GM04504 (cell line): ENCODE measurements around the gene NKAIN2.

Experiments used
- DNase-seq: peaks from one replicate; pipeline ENCODE4 v3.0.0-alpha.2; 2012; ENCODE audit warnings: low read depth

NKAIN2 gene

DNA sequence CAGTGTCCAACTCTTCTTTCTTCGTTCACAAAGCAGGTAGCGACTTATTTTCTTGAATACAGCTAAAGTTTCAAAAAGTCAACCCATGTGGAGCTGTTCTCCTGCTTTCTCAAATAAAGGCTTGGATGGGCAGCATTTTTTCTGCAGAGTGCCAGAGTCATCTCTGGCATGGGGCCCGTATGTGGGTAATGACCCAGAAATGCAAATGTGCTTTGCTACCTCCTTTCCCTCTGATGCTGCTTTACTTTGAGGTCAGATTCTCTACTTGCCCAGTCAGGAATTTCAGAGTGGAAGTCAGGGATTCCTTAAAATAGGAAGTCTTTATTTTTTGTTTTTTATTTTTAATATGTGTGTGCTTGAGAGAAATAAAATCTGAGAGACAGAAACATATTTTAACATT lies 4.9 kb downstream of the NKAIN2 start:
- no peak for DNase-seq

DNA sequence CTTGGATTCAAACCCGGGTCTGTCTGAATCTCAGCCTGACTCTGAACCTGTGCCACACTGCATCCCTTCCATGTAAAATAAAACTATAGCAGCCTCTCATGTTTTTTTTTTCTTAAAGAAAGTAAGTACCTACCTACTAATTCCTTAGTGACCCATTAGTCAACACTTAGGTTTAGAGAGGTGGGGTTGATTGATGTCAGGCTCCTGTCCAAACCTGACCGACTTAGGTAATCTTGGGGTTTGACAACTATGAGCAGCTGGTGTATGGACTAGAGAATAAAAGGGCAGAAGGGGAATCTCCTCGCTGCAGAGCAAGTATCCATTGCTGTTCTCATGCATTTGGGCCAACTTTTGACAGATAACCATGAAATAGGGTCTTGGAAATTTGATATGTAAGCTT lies 6.5 kb downstream of the NKAIN2 start:
- no peak for DNase-seq

DNA sequence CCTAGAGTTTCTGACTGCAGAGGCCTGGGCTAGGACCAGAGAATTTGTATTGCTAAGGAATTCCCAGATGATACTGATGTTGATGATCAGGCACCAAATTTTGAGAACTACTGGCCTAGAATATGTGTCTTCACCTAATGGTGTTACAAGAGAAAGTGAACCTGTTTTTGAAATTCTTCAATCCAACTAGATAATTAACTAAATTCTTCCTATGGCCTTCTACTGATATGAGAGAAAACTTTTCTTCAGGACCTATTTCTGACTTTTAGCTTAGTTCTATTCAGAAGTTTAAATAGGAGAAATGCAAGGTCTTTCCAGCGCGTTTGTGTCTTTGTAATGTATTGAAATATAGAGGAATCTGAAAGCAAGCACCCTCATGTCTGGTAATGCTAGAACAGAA lies 7.3 kb downstream of the NKAIN2 start:
- no peak for DNase-seq

DNA sequence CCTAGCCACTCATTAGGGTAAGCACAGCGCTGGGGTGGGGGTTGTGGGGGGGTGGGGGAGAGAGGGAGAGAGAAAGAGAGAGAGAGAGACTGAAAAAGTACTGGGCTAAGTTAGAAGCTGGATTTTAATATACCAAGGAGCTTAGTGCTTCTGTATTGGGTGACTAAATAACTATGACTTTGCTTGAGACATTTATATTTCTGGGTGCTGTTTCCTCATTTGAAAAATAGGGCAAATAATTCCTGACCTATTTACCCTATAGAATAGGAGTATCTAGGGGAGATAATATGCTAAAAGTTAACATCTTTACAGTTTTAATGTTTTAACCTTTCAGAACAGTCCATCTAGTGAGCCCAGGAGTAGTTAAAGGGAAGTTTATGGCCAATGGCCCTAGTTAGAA lies 7.7 kb downstream of the NKAIN2 start:
- DNase-seq: no peak

DNA sequence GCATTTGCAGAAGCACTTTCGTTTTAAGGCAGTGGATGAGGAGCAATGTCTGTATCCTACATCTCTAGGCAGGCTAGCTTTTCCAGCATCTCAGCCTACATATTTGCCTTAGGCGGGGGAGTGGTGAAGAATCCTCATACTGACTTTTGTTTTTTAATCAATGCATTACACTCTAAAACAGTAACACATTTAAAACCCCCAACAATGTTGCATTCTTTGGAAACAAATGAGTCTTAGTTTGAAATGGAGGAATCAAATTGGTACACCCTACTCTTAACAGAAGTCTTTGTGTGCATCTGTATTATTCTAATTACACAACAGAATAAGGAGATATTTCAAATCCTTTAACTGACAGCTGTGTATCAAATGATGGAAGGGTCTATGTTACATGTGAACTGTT lies 9.0 kb downstream of the NKAIN2 start:
- DNase-seq: no peak

DNA sequence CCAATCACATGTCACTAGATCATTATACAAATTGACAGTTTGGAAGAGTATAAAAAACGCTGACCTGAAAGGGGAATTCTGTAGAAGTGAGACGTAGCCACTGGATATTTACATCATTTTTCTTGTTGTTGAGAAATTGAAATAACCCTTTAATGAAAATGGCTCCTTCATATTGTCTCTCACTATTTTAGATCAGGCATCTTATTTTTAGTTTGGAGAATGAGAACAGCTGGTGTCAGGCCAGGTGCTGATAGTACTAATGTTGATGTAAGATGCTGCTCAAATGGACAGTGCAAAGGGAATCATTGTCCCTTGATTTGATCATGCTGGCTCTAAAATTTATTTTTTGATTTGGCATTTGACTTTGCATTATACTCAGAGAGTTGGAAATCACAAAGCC lies 17.4 kb downstream of the NKAIN2 start:
- no peak for DNase-seq

DNA sequence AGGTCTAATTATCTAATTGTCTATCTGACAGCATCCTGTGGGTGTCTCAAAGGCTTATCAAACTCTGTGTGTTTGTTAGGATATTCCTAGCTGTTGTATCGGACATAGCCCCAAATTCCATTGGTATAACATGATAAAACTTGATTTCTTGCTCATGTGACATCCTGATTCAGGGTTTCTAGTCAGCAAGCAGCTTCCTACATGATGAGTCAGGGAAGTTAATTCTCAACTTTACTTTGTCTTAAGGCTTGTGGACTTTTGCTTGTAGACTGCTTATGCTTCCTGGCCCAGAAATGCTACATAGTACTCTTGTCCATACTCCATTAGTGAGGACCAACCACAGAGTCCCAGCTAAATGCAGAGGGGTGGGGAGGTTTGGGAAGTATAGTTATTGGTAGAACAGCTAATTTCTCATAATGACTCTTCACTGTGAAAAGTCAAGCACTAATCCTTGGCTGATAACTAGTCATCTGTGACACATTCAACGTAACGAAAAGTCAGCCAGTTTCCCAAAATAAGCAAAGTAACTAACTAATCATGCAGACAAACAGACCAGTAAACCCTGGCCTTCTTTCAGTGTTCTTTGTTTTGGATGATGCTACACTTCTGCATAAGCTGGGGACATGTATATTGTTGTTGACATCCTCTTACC lies 25.8 kb downstream of the NKAIN2 start:
- no peak for DNase-seq

DNA sequence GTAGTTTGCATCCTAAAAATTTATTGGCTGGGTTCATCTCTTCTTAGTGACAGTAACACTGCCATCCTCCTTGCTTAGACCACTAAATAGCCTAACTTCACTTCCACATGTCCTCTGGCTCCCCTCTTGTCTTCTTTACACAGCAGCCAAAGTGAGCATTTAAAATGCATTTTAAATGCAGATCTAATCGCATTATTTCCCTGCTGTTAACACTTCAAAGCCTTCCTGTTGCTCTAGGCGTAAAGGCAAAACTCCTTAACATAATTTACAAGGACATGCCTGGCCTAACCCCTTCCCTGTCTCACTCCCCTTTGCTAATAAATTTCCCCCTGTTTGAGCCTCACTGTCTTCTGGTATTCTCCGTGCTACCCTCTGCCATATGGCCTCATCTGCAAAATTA lies 26.5 kb downstream of the NKAIN2 start:
- no peak for DNase-seq

DNA sequence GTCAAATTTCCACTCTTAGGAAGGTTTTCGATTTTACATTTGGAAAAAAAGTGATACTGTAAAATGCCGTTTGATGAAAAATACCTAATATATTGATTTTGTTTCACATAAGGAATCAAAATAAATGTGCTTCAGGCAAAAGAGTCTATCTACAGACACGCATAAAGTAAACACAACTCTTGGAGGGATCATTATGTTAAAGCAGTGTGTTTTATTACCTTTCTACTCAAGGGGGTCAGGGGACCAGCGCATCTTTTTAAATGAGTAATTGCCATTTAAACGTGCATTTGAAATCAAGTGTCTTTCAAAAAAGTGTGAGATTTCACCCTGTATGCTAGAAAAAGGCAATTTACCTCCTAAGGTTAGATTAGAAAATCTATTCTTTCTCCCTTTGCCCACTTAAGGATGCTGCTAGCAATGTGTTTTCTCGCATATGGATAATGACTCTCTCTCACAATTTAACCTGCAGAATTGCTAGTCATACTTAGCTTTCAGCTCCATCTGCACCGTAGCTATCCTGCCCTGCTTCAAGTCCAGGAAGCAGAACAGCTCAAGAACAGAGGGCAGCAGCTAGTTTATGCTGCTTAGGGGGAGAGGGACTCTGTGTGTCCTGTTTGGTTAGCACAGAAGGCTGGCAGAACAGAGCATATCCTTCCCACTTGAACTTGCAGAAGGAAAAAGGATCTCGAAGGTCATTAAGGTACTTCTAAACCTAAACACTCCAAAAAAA lies 35.0 kb downstream of the NKAIN2 start:
- no peak for DNase-seq

DNA sequence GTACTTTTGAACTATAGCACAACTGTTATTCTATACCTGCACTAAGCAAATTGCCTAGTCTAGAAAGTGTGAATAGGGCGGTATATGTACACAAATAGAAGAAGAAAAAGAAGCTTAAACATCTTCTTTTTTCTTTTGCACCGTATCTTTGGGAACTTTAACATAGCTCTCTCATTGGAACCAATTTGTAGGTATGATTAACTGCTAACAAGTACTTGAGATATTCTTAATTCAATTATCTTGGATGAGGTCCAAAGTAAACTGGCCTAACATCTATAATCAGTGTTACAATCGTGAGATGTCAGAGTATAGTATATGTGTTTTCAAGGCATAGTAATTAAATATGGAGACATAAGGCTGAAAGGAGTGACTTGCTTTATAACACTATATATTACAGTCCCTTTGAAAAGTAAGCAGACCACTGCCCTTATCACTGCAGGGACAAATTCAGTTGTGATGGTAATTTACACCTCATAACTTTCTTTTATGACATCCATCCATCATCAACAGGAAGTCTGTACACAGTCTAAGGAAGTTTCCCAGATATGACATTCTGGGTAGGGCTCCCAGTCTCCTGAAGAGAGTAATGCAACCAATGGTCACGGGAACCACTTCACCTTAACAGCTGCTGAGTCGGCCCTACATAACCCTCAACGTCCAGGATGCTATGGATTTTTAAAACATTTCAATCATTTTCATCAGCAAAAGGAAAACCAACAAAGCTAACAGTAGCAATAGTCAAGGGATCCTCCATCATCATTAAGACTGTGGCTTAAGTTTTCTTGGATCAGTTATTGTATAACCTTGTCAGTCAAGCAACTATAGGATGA lies 37.6 kb downstream of the NKAIN2 start:
- DNase-seq: no peak

DNA sequence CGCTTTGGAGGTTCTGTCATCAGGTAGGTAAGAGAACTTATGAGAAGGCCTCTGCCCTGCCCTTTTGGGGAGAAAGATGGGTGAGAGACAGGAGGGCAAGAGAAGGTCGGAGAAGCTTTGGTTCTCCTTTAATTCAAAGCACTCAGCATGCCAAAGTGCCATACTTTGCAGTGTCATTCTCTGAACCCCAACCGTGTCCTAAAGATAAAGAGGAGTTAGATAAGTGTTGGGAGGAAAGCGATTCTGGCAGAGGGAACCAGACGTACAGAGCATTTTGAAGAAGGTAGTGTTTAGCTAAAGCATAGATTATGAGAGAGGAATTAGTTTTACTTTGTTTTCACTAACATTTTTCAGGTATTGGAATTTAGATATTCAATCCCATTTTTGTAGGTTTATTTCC lies 40.3 kb downstream of the NKAIN2 start:
- no peak for DNase-seq

DNA sequence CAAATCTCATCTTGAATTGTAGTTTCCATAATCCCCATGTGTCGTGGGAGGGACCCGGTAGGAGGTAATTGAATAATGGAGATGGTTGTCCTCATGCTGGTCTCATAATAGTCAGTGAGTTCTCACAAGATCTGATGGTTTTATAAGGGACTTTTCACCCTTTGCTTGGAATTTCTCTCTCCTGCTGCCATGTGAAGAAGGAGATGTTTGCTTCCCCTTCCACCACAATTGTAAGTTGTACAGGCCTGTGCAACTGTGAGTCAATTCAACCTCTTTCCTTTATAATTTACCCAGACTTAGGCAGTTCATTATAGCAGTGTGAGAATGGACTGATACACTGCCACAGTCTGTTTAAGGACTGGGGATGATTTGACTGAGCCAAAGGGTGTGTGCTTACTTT lies 44.7 kb downstream of the NKAIN2 start:
- no peak for DNase-seq

DNA sequence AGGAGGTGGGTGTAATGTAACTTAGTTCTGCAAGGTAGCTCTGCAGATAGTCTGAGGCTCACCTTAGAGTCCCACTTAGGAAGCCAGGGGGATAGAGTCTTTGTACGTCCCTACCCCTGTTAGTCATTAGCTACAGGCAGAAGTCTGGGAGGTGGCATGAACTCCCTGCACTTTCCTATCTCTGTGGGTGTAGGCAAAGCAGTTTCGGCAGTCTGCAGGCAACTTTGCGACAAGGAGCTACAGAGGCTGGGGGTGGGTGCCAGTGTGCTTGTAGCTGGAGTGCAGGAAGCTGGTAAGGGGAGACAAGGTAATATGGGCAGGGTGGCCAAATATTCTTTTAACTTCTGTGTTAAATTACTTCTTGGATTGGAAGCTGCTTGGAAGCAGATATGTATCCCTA lies 45.7 kb downstream of the NKAIN2 start:
- no peak for DNase-seq

DNA sequence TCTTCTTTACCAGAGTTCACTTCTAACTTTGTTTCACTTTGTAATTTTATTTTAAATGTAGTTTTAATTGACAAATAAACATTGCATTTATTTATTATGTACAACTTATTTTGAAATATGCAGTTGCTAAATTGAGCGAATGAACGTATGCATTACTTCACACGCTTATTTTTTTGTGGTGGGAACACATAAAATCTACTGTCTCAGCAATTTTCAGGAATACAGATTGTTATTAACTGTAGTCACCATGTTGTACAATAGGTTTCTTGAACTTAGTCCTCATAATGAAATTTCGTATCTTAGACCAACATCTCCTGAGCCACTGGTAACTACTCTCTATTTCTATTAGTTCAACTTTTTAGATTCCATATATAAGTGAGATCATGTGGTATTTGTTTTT lies 46.9 kb downstream of the NKAIN2 start:
- DNase-seq: no peak

DNA sequence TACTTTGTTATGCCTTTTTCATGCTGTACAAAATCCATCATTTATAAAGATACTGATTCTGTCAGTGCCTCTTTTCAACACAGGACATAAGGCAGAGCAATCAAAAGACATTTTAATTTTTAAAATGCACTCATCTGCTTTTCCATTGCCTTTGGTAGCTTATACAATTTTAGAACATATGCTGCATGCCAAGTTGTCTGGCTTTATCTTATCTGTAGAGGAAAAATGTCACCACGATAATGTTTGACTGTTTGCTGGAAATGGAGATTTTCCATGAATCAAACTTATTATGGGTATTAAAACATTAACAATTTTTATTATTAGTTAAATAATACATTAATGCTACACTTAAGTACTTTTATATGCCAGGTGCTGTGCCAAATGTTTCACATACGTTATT lies 50.5 kb downstream of the NKAIN2 start:
- DNase-seq: no peak

DNA sequence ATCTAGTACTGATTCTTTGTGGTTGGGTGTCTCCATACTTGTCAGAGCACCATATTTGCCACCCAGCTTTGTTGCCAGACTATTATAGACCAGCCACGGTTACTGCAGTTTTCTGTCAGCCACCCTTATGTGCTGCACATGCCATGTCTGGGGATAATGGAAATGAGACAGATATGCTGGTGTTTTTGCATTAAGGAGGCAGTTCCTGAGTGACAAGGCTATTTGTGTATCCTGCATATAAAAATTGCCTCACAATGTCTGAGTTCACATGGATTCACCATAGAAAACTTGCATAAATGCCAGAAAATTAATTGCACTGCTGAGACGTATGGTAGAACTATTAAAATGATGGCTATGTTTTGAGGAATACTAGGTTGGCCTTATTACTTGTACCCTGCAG lies 51.8 kb downstream of the NKAIN2 start:
- DNase-seq: no peak

DNA sequence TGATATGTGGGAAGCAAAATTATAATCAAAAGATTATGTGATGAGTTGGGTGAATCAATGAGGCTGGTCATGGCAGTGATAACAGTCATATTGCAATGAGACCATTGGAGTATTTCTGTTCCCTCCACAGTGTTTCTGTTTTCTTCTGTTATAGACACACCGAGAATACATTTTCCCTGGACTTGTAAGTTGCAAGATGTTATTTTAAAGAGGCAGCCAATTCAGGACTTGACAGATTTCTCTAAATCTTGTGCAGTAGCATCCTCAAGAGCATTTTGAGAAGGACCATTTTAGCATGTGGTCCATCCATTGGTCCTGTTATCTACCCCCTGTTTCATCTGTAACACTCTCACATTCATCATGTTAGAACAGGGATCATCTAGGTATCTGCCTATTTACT lies 55.6 kb downstream of the NKAIN2 start:
- no peak for DNase-seq

DNA sequence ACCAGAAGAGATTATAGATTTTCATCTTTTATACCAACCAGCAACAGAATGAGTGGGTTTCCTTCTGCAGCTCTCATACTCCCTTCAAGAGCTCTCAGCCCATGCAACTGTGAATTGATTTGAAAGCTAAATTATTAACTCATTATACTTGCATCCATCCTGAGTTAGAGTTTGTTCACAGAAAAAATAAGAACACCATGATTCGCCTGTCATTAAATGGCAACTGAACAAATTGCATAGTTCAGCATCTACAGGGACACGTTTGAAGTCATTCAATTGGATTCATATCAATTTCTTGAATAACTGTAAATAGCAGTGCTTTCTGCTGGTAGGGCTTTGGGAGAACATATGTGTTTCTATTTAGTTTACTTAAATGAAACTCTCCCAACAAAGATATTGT lies 65.7 kb downstream of the NKAIN2 start:
- DNase-seq: no peak

DNA sequence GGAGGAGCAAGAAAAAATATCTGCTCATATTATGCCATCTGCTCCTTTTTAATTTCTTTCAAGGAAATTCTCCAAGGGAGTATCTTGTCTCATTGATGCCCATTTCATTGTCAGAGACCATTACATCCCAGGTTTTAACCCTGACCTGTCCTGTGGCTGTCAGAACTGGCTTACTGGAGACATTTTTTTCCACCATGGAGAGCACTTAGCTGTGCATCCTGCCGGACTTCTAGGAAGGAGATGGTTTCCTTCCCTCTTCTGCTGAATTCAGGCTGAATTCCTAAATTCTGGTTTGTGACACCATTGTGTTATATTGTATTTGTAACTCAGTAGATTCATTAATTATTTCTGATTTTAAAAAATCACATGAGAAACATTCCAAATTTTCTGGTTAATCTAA lies 70.3 kb downstream of the NKAIN2 start:
- no peak for DNase-seq

DNA sequence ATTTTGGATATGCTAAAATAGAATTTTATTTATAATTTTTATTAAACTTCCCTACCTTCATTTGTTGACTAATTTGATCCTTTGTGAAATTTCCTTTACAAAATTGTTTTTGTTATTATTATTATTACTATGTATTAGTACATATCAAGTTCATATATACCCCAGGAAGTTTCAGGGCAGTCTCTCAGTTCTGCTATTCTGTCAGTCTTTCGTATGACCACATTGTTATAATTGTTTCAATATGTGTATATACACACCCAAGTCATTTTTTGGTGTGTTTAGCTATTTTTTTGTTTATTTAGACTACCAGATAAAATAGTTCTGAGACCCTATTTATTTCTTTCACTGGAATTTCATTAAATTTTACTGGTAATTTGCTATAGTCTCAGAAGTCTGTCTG lies 72.1 kb downstream of the NKAIN2 start:
- DNase-seq: no peak

DNA sequence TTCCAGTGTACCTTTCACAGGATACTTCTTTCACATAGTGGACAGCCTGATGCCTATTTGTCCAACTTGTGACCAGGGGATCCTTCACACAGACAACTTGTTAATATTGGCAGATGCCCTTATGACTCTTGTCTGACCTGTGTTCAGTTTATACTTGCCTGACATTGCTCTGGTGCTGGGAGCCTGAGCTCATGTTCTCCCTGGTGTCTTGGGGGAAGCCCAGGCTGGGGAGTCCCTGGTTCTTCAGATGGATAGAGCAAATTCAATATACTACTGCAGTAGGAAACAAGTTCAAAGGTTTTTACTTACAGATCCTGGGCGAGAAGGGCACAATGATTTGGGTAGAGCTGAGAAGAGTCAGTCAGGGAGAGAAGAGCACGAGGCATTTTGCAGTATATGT lies 76.1 kb downstream of the NKAIN2 start:
- no peak for DNase-seq

DNA sequence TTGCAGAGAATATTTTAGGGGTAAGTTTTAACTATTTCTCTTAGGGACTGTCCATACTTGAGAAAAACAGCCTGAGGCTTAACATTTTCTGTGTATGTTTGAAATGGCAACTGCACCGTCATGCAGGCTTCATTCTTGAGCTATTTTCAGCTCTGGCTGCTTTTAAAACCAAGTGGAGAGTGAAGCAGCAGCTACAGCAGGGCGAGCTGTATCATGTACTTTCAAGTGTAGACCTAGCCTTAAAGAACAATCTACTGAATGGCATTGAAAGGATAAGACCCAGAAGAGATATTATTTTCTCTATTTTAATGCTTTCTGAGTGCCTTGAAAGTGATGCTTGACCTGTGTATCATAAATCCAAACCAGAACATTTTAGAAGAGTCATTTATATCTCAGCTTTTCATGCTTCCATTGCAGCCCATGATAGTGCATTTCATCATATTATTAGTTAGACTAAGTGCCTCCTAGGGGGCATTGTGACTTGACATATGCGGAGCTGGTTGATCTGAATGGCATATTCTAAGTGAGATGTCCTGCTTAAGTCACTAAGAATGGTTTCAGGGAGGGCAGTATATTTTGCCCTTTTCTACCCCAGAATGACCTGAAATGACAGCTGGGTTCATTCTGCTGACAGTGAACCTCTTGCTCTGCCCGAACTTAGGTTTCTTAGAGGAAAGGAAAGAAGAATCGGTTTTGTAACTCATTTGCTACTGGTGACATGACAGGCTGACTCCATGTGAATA lies 85.3 kb downstream of the NKAIN2 start:
- DNase-seq: no peak

DNA sequence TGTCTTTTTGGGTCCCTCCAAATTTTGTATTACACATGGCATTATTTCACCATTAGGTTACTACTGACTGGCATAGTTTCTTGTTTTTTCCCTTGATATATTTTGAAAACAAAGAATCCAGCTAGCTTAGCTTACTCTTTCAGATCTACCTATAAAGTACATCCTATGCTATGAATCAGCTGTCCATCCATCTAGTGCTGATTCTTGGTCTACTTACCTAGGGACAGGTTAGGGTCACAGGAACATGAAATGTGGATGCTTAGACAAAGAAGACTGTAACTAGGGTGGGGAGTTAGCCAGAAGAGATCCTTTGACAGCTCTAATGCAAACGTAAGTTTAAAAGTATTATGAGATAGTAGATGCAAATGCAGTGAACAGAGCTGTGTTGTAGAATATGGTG lies 91.7 kb downstream of the NKAIN2 start:
- no peak for DNase-seq
